GM20000 (cell line): ENCODE measurements around the gene SLC3A2.
"Not testable (repeated sequence)": the region's sequence is repeated elsewhere in the genome, so short reads cannot be mapped to it uniquely, and the experiment has no call there.

Experiments used
- DNase-seq: peaks from one replicate; pipeline ENCODE4 v3.0.0; 2012; ENCODE audit warnings: low spot score
- CTCF ChIP-seq: IDR thresholded peaks from 2 replicates; pipeline ENCODE4 v1.5.1; 2012; ENCODE audit warnings: mild to moderate bottlenecking, control low read depth; ENCODE audit errors: extremely low read depth, missing control alignments

SLC3A2 gene

DNA sequence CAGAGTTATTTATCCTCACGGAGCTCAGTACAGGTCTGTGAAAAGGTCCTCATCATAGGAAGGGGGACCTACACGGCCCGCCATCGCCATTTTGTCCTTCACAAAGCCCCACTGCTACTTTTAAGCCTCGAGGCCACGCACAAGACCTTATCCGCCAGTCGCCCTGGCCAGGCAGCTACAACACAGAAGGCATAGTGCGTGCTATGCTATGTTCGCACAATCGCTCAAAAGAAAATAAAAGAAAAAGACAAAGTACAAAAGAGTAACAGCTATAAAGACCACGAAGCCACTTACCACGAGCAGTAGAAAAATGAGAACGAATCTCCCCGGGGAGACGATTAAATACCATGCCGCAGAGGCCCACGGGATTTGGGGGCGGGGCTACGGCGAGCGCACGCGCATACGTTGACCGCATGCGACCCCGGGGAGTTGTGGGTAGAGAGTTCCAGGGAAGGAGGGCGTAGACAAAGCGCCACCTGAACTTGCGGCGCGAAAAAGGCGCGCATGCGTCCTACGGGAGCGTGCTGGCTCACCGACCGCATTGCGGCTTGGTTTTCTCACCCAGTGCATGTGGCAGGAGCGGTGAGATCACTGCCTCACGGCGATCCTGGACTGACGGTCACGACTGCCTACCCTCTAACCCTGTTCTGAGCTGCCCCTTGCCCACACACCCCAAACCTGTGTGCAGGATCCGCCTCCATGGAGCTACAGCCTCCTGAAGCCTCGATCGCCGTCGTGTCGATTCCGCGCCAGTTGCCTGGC is 24.9 kb upstream of the SLC3A2 start:
- no peak for TF ChIP-seq CTCF
- DNase-seq = peak; percentile 89

DNA sequence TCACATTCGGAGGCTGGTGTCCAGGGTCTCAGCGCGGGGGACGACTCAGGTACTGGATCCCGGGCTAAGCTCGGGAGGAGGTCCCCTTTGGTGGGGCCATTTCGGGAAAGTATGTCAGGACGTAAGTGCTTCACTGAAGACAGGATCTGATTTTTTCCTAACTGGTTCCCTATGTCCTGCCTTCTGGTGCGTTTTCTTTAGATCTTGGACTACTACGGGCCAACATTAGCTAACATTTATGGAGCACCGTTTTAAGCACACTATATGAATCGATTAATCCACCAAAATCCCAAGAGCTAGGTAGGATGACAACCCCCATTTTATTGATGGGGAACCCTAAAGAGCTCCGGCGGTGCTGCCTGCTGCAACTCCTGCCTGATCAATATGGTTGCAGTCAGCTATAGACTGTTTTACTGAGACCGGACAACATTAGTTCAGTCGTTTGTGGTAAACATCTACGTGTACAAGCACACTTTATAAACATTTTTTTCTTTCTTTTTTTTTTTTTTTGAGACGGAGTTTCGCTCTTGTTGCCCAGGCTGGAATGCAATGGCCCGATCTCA is 24.3 kb upstream of the SLC3A2 start:
- DNase-seq = no peak
- no peak for TF ChIP-seq CTCF

DNA sequence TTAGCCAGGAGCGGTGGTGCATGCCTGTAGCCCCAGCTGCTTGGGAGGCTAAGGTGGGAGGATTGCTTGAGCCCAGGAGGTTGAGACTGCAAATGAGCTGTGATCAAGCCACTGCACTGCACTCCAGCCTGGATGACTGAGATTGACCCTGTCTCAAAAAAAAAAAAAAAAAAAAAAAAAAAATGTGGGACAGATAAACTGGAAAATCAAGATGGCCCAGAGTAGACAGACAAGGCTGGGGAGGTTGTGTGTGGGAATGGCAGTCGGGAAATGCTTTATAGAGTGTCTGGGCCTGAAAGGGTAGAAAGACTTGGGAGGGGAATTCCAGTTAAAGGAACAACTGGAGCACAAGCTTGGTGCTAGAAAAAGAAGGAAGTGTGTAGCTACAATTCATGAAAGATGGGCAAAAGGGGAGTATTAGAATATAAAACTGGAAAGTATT is 23.1 kb upstream of the SLC3A2 start:
- no peak for TF ChIP-seq CTCF
- no peak for DNase-seq

GRCh38 chr11:62858201-62858600 is 22.5 kb upstream of the SLC3A2 start:
- TF ChIP-seq CTCF = no peak
- no peak for DNase-seq

DNA sequence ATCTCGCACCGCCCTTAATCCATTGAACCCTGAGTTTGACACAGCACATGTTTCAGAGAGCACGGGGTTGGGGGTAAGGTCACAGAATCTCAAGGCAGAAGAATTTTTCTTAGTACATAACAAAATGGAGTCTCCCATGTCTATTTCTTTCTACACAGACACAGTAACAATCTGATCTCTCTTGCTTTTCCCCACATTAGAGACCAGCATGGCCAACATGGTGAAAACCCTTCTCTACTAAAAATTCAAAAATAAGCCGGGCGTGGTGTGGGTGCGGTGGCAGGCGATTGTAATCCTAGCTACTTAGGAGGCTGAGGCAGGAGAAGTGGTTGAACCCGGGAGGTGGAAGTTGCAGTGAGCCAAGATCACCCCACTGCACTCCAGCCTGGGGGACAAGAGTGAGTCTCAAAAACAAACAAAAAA is 21.4 kb upstream of the SLC3A2 start:
- DNase-seq = not testable (repeated sequence)

DNA sequence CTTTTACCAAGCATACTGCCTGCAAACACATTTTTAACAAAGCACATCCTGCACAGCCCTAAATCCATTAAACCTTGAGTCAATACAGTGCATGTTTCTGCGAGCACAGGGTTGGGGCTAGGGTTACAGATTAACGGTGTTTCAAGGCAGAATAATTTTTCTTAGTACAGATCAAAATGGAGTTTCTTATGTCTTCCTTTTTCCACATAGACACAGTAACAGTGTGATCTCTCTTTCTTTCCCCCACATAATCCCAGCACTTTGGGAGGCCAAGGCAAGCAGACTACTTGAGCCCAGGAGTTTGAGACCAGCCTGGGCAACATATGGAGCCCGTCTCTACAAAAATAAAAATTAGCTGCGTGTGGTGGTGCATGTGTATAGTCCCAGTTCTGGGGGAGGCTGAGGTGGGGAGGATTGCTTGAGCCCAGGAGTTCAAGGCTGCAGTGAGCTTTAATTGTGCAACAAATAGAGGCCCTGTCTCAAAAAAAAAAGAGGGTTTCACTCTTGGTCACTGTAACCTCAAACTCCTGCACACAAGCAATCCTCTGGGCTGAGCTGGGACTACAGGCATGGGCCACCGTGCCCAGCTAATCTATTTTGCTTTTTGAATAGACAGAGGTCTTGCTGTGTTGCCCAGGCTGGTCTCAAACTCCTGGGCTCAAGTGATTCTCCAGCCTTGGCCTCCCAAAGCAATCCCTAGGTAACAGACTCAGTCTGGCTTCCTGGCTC is 19.7 kb upstream of the SLC3A2 start:
- DNase-seq = no peak

DNA sequence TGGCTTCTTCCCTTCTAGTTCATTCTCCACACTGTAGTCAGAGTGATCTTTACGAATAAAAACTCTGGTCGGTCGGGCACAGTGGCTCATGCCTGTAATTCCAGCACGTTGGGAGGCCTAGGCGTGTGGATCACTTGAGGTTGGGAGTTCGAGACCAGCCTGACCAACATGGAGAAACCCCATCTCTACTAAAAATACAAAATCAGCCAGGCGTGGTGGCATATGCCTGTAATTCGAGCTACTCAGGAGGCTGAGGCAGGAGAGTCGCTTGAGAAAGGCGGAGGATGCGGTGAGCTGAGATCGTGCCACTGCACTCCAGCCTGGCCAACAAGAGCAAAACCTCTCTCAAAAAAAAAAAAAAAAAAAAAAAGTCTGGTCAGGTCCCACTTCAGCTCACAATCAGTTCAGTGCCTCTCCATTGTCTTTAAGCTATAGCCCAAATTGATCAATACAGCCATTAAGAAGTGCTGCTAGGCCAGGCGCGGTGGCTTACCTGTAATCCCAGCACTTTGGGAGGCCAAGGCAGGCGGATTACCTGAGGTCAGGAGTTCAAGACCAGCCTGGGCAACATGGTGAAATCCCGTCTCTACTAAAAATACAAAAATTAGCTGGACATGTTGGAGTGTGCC is 19.0 kb upstream of the SLC3A2 start:
- DNase-seq = not testable (repeated sequence)

More for the DNA sequence above, 19.7 kb upstream of the SLC3A2 start:
- no peak for TF ChIP-seq CTCF

DNA sequence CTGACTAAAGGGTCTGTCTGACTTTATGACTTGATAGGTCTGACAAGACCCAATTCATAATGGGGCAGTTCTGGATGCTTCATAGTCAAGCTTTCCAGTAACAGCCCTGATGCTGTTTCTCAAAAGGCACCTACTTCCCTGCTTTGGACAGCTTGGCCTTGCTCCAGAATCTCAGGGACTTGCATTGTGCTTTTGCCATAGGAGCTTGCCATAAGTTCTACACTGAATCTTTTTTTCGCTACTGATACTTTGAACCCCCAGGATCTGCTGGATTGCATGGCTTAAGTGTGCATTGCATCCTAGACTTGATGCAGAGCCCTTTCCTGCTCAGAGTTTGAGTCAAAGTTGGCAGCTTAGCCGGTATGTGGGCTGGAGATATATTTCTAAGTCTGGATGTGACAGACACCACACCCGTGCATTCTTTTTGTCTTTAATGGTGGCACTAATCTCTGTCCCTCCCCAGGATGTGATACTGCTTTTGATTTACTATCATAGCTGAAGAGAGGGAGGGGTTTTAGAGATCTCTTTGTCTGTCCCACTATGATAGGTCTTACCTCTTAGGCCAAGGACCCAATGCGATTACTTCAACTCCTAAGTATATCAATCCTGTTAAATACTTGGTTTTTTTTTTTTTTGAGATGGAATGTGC is 16.9 kb upstream of the SLC3A2 start:
- DNase-seq = no peak
- TF ChIP-seq CTCF = no peak
